Measurements from ENCODE around the gene AGPAT3.

AGPAT3 gene

DNA sequence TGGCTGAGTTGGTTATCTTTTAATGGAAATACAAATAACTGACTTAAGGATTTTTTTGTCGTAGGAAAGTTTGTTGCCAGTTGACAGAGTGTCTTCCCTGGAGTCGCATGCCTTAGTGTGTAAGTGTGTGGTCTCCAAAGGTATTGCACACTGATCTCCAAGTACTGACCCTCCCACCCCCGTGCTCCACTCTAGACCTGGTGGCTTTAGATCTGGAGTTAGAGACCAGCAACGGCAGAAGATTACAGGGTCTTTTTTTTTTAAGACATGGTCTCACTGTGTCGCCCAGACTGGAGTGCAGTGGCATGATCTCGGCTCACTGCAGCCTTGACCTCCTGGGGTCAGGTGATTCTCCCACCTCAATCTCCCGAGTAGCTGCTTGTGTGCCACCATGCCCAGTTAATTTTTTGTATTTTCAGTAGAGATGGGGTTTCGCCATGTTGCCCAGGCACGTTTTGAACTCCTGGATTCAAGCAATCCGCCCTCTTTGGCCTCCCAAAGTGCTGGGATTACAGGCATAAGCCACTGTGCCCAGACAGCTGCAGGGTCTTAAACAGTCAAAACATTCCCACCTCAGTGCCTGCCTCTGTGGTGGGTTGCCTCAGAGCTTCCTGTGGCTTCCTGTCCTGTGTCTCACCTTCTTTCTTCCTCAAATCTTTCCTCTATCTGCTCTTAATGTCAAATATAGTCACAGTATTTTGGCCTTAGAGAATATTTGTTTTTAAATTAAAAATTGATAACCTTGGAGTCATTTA is 154.0 kb downstream of the AGPAT3 start:
- DNase-seq (ENCODE audit: low read depth in 2 of 2): no peak

- DNase-seq (ENCODE audit: low read depth in 2 of 2): no peak
Measured at GRCh38 chr21:44019568-44019958, 154.5 kb downstream of the AGPAT3 start.

- no peak for DNase-seq (ENCODE audit: low read depth in 2 of 2)
Measured at GRCh38 chr21:44020551-44020950, 155.5 kb downstream of the AGPAT3 start.

- DNase-seq (ENCODE audit: low read depth in 2 of 2): no peak
Measured at GRCh38 chr21:44021064-44021463, 156.0 kb downstream of the AGPAT3 start.

DNA sequence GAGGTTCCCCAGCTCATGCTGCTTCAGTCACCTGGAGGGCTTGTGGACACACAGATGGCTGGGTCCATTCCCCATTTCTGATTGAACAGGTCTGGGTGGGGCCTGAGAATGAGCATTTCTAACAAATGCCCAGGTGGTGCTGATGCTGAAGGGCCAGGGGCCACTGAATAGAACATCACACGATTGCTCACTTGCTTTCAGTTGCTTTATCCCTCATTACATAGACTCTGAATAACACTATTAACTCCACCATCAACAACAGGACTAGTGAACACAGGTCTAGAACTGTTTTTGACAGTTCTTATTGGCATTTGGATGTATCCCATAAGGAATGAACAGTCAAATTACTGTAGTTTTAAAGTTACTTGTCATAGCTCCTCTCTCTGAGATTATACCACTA is 159.2 kb downstream of the AGPAT3 start:
- DNase-seq (ENCODE audit: low read depth in 2 of 2): no peak

DNA sequence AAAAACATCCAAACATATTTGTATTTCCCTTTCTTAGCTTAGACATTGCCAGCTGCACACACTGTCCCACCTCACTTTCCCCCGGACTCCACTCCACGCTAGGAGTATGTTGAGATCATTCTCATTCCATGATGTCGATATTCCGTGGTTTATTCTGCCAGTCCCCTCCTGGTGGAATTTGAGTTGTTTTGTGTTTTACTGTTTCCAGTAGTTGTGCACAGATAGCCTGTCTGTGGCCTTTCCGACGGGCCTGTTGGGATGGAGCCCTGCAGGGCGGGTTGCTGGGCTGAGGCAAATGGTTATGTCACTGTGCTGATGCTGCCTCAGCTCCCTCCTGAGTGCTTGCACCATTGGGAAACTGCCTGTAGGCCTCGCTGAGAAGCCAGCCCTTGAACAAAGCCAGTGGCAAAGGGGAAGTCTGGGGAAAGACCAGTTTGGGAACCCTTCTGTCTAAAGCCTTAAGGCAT is 159.9 kb downstream of the AGPAT3 start:
- no peak for DNase-seq (ENCODE audit: low read depth in 2 of 2)

DNA sequence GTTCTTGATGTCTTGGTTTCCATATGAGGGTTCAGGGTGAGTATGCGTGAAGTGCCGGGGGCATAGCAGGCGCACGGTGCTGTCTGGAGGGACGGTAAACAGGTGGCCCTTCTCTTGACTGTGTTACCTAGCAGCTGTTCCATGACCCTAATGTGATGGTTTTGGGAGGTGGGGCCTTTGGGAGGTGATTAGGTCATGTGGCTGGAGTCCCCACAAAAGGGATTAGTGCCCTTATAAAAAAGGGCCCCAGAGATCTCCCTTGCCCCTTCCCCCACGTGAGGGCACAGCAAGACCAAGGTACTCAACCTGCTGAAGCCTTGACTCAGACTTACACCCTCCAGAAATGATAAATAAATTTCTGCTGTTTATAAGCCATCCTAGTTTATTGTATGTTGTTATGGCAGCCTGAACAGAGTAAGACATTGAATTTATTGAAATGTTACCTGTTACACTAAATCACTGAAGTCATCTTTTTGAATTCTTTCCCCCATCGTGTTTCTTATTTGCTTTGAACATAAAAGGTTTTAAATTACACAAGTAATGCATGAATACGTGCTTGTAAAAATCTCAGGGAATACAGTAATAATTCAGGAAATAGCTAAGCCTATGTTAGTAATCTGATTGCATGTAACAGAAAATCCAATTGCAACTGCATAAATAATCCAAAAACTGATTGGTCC is 162.7 kb downstream of the AGPAT3 start:
- no peak for DNase-seq (ENCODE audit: low read depth in 2 of 2)

DNA sequence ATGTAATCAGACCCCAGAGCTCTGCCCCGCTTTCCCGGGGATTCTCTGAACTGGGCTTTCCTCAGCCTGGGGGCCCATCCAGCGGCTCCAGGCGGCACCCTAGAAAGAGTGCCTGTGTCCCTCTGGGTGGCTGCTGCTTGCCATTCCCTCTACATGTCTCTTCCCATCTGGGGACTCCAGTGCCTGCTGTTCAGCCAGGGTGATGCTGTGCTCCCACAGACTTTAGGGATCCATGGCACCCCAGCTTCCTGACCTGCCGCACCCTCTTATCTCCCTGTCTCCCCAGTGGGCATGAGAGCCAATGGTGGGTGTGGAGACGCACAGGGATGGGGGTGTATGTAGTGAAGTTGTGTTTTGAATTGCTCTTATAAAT is 163.2 kb downstream of the AGPAT3 start:
- DNase-seq (ENCODE audit: low read depth in 2 of 2): no peak

- DNase-seq (ENCODE audit: low read depth in 2 of 2): no peak
Measured at GRCh38 chr21:44029460-44030087, 164.6 kb downstream of the AGPAT3 start.

DNA sequence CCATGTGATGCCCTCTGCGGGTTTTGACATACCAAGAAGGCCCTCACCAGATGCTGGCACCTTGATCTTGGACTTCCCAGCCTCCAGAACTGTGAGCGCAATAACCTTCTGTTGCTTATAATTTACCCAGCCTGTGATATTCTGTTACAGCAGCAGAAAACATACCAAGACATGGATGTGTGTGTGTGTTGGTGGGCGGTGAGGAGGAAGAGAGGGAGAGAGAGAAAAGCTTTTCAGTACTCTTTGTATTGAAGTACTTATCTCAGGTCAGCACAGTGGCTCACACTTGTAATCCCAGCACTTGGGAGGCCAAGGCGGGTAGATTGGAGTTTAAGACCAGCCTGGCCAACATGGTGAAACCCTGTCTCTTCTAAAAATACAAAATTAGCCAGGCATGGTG is 170.2 kb downstream of the AGPAT3 start:
- no peak for DNase-seq (ENCODE audit: low read depth in 2 of 2)

Measured in stimulated activated CD8-positive, alpha-beta memory T cell treated with anti-CD3 and anti-CD28 coated beads, Interleukin-2, amount 100 ng/mL, for 48 hours (primary cell).